IPS-18a (cell line): Measurements from ENCODE around the gene GSG1L.

Experiments used
- H3K27ac ChIP-seq: one replicate; pipeline ENCODE4 v1.5.1; 2013; ENCODE audit warnings: low read length
- H3K27me3 ChIP-seq: one replicate; pipeline ENCODE4 v1.6.1; 2013; ENCODE audit warnings: mild to moderate bottlenecking, low read length; ENCODE audit not compliant: control insufficient read depth, insufficient read depth
- H3K36me3 ChIP-seq: one replicate; pipeline ENCODE4 v1.6.1; 2013; ENCODE audit warnings: low read depth, low read length; ENCODE audit not compliant: control insufficient read depth
- H3K4me1 ChIP-seq: one replicate; pipeline ENCODE4 v1.6.1; 2013; ENCODE audit warnings: low read depth, low read length; ENCODE audit not compliant: control insufficient read depth
- H3K4me3 ChIP-seq: one replicate; pipeline ENCODE4 v1.5.1; 2013; ENCODE audit warnings: low read length
- H3K9ac ChIP-seq: one replicate; pipeline ENCODE4 v1.6.1; 2013; ENCODE audit warnings: mild to moderate bottlenecking, low read length, moderate library complexity
- H3K9me3 ChIP-seq: one replicate; pipeline ENCODE4 v1.6.1; 2013; ENCODE audit warnings: low read depth, low read length; ENCODE audit not compliant: control insufficient read depth

GSG1L gene

GRCh38 chr16:27907457-27907972 lies 156.0 kb downstream of the GSG1L start:
- Histone ChIP-seq H3K27me3 (no peaks in the 10 kb centered on the region), H3K36me3 (no peaks in the 10 kb centered on the region), H3K9me3 (no peaks in the 10 kb centered on the region), H3K9ac (no peak overlapping the region), H3K4me1 (no peaks in the 10 kb centered on the region), H3K27ac (no peak overlapping the region), H3K4me3 (no peak overlapping the region)

DNA sequence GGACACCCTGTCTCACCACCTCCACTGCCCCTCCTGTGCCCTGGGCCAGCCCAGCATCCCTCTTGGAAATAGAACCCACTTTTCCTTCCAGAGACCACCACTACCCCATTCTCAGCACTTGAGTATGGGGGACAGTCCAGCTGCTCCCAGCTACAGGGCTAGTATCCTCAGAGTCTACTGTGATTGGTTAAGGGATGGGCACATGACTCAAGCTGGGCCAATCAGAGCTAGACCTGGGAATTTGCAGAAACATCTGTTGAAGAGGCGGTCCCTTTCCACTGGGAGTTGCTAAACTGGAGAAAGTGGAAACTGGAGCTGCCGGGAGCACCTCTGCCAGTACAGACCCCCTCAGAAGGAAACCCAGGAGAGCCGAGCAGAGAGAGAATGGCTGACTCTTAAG lies 156.6 kb downstream of the GSG1L start:
- Histone ChIP-seq H3K27me3 (no peaks in the 10 kb centered on the region), H3K4me3 (no peak overlapping the region), H3K4me1 (no peaks in the 10 kb centered on the region), H3K9ac (no peak overlapping the region), H3K27ac (no peak overlapping the region), H3K9me3 (no peaks in the 10 kb centered on the region), H3K36me3 (no peaks in the 10 kb centered on the region)

DNA sequence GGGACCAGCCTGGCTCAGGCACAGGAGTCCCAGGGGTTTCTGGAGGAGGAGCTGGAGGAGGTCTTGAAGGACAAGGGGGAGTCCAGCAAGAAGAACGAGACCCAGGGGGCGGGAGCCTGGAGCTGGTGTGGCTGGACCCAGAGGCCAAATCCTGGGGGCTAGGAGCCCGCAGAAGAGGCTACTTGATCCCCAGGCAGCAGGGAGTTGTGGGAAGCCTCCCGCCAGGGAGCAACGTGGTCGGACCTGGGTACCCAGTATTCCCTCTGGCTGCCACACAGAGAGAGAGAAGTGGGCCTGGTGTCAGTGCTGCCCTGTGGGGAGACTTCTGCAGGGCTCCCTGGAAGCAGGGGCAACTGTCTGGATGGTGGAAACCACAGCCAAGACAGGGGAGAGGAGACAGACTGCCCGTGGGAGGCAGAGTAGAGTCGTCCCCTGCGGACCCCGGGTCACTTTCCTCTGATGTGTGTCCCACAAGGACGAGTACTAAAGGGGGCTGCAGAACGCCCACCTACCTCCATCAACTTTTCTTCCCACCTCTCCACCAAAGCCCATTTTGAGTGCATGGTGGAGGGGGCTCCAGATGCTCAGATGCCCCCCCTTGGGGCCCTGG lies 160.4 kb downstream of the GSG1L start:
- Histone ChIP-seq H3K27ac (no peak overlapping the region), H3K9ac (no peak overlapping the region), H3K4me1 (no peaks in the 10 kb centered on the region), H3K4me3 (no peak overlapping the region), H3K9me3 (no peaks in the 10 kb centered on the region), H3K27me3 (no peaks in the 10 kb centered on the region), H3K36me3 (no peaks in the 10 kb centered on the region)

- H3K4me1 ChIP-seq = no peaks in the 10 kb centered on the region
- H3K9ac ChIP-seq = no peak overlapping the region
- H3K27ac ChIP-seq = no peak overlapping the region
- no peaks in the 10 kb centered on the region for H3K36me3 ChIP-seq
- no peaks in the 10 kb centered on the region for H3K27me3 ChIP-seq
- no peaks in the 10 kb centered on the region for H3K9me3 ChIP-seq
- H3K4me3 ChIP-seq = no peak overlapping the region
Measured at GRCh38 chr16:27902551-27902950, 161.0 kb downstream of the GSG1L start.

DNA sequence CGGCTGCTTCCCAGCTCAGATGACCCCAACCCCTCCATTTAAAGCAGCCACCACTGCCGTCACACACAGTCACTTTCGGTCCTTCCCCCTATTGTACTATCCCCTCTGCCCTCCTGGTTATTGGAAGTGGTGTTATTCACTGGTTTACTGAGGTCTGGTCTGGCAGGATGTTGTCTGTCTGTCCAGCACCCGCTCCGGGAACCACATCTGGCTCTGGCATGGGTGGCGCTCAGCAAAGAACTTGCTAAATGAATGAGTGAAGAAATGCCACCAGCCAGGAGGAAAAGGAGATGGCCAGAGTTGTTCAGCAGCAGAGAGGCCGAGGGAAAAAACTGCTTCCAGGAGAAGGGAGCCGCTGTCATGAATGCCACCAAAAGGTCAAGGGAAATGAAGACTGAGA lies 161.6 kb downstream of the GSG1L start:
- H3K4me1 ChIP-seq = no peaks in the 10 kb centered on the region
- no peaks in the 10 kb centered on the region for H3K36me3 ChIP-seq
- H3K27me3 ChIP-seq = no peaks in the 10 kb centered on the region
- H3K9me3 ChIP-seq = no peaks in the 10 kb centered on the region
- no peak overlapping the region for H3K4me3 ChIP-seq
- no peak overlapping the region for H3K27ac ChIP-seq
- no peak overlapping the region for H3K9ac ChIP-seq

DNA sequence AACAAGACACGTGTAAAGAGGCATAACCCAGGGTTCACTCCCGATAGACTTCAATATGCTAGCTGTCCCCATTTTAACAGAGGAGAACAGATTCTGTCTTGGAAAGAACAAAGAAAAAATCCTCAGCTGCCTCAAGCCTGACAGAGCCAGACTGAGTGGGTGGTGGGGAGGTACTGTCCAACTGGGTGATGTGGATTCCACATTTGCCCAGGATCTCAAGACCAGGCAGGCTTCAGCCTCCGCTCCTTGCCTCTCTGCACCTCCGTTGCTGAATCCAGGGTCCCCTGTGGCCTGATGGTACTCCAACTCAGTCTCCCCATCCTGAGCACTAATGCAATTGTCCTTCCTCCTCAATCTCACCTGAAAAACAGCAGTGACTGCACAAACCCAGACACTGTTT lies 163.8 kb downstream of the GSG1L start:
- Histone ChIP-seq H3K9ac (no peak overlapping the region), H3K4me1 (no peaks in the 10 kb centered on the region), H3K27me3 (no peaks in the 10 kb centered on the region)

DNA sequence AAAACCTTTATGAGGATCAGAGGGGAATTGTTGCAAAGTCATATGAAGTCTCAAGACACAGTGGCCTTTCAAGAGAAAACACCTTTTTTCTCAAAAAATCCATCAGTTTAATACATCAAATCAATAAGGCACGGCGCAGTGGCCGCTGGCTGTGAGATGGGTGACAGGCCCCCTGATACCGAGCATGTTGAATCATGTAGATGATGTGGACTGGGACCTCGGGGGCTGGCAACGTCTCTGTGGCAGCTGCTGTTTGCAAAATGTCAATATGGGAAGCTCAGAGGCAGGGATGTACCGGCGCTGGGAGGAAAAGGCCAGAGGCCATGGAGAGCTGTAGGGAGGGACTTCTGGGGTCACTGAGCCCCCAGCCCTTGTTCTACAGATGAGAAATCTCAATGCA lies 169.1 kb downstream of the GSG1L start:
- H3K4me1 ChIP-seq = no peaks in the 10 kb centered on the region
- no peaks in the 10 kb centered on the region for H3K27me3 ChIP-seq

More for the DNA sequence above, 163.8 kb downstream of the GSG1L start:
- Histone ChIP-seq H3K9me3 (no peaks in the 10 kb centered on the region), H3K27ac (no peak overlapping the region), H3K4me3 (no peak overlapping the region), H3K36me3 (no peaks in the 10 kb centered on the region)

GRCh38 chr16:27892879-27893278 lies 170.6 kb downstream of the GSG1L start:
- no peaks in the 10 kb centered on the region for H3K36me3 ChIP-seq
- no peaks in the 10 kb centered on the region for H3K4me1 ChIP-seq
- no peak overlapping the region for H3K9ac ChIP-seq
- no peak overlapping the region for H3K27ac ChIP-seq
- H3K27me3 ChIP-seq = no peaks in the 10 kb centered on the region
- no peak overlapping the region for H3K4me3 ChIP-seq
- H3K9me3 ChIP-seq = no peaks in the 10 kb centered on the region

More for the DNA sequence above, 169.1 kb downstream of the GSG1L start:
- Histone ChIP-seq H3K27ac (no peak overlapping the region), H3K36me3 (no peaks in the 10 kb centered on the region), H3K9me3 (no peaks in the 10 kb centered on the region), H3K9ac (no peak overlapping the region), H3K4me3 (no peak overlapping the region)

DNA sequence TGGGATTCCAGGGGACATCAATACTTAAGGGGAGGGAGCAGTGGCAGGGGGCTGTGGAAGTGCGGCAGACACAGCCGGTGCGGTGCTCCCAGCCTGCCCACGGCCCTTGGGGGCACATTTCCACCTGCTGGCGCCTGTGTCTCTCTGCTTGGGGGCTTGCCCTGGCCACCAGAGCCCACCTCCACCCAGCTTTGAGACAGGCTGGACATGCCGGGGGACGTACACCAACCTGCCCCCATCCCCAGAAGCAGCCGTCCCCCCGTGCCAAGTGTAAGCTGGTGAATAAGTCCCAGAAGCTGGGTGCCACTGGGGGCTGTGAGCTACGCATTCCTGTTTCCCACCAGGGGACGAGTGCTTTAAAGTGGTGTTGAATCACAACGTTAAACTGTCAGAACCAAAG lies 172.6 kb downstream of the GSG1L start:
- no peak overlapping the region for H3K9ac ChIP-seq
- no peaks in the 10 kb centered on the region for H3K27me3 ChIP-seq

DNA sequence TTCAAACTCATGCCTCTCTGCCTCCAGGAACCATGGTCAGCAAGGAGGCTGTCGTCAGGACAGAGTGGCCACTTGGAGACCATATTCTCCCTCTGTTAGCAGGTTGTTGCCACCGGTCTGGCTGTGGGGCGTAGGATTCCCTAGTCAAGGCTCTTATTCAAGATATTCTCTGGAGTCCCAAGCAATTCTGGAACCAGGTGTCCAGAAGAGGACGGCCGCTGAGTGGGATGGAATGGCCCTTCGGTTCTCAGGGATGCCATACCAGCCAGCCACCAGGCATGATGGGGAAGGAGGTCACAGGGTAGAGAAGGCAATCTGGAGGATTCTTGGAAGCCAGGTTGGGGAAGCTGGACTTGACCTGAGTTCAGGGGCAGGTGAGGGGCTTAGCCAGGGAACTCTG lies 173.5 kb downstream of the GSG1L start:
- Histone ChIP-seq H3K9me3 (no peaks in the 10 kb centered on the region), H3K4me1 (no peaks in the 10 kb centered on the region), H3K27me3 (no peaks in the 10 kb centered on the region), H3K27ac (no peak overlapping the region), H3K9ac (no peak overlapping the region), H3K36me3 (no peaks in the 10 kb centered on the region), H3K4me3 (no peak overlapping the region)

More for the DNA sequence above, 172.6 kb downstream of the GSG1L start:
- Histone ChIP-seq H3K4me1 (no peaks in the 10 kb centered on the region), H3K27ac (no peak overlapping the region), H3K36me3 (no peaks in the 10 kb centered on the region), H3K4me3 (no peak overlapping the region), H3K9me3 (no peaks in the 10 kb centered on the region)

DNA sequence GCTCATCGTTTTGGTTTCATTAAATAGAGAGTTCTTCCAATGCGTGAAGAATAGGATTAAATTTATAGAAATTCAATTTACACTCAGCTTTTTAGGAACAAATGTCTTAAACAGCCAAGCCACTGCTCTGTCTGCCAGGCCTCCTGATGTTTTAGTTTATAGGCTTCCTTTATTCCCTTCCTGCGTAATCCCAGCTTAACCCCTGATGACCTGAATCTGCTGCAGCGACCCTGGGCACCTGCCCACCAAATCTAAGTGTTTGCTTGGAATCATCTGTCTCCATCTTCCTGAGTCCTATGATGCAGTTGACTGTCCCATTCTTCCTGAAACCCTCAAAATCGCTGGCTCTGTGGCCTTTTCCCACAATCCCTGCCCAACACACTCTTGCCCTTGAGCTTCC lies 179.9 kb downstream of the GSG1L start:
- no peak overlapping the region for H3K27ac ChIP-seq
- no peak overlapping the region for H3K4me3 ChIP-seq
- H3K36me3 ChIP-seq = no peaks in the 10 kb centered on the region
- H3K9ac ChIP-seq = no peak overlapping the region
- no peaks in the 10 kb centered on the region for H3K9me3 ChIP-seq
- H3K27me3 ChIP-seq = no peaks in the 10 kb centered on the region
- no peaks in the 10 kb centered on the region for H3K4me1 ChIP-seq

GRCh38 chr16:27880287-27880686 lies 183.2 kb downstream of the GSG1L start:
- Histone ChIP-seq H3K36me3 (no peaks in the 10 kb centered on the region), H3K27ac (no peak overlapping the region), H3K4me3 (no peak overlapping the region), H3K9ac (no peak overlapping the region), H3K9me3 (no peaks in the 10 kb centered on the region), H3K27me3 (no peaks in the 10 kb centered on the region), H3K4me1 (no peaks in the 10 kb centered on the region)
